NB4 (cell line): ENCODE results near the gene PPP2R1B.

Experiments
- DNase-seq: peaks from one replicate; pipeline ENCODE4 v3.0.0; 2010; ENCODE audit warnings: low read depth
- H3K4me3 ChIP-seq: one replicate; pipeline ENCODE4 v1.5.1; 2011; ENCODE audit warnings: mild to moderate bottlenecking, low read depth, low read length, moderate library complexity
- MYC ChIP-seq: IDR thresholded peaks from 2 replicates; pipeline ENCODE4 v1.6.1; 2011; ENCODE audit warnings: low read depth, low read length
- POLR2A ChIP-seq: IDR thresholded peaks from 2 replicates; pipeline ENCODE4 v1.6.1; 2011; ENCODE audit warnings: mild to moderate bottlenecking; ENCODE audit not compliant: insufficient read length; ENCODE audit errors: extremely low read depth
- TF ChIP-seq, protein P1 (sequence below): IDR thresholded peaks from one replicate; pipeline ENCODE4 v1.5.1; 2012; ENCODE audit warnings: low read depth, low read length
- TF ChIP-seq, protein P2 (sequence below): IDR thresholded peaks from 2 replicates; pipeline ENCODE4 v1.6.1; 2011; ENCODE audit warnings: low read depth, low read length

PPP2R1B gene

DNA sequence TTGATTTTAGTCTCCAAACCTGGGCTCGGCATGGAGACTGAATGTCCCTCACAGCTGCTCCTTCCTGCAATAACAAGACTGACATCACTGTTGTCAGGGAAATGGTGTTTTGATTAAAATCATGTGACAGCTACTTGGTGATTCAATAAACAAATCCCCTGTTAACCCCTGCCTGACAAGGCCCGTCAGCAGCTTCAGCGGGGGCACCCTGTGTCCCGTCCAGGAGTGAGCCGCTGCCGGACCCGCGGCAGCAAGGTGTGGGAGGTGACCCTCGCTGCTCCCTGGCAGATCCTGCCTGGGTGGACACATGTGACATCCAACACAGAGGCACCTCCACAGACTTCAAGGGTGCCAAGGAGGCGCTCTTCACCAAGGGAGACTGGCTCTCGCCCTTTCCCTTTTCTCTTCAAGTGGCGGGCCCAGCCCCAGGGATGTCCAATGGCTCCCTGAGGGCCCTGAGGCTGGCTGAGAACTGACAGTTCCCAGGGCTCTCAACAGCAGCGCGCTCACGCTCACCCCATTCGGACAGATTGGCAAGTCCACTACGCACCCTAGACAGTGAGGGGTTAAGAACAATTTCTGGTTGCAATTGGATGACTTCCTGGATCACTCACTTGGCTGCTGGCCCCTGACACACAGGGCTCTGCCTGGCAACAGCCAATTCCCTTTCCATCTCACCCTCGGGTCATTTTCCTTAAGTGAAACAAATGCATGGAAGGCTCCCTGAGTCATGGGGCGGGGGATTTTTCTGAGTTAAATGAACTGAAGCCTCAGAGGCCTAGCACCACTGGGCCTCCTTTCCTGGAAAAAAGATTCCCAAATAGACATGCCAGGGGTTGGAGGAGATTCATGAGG is 30.7 kb downstream of the PPP2R1B start:
- TF ChIP-seq, protein P1, sequence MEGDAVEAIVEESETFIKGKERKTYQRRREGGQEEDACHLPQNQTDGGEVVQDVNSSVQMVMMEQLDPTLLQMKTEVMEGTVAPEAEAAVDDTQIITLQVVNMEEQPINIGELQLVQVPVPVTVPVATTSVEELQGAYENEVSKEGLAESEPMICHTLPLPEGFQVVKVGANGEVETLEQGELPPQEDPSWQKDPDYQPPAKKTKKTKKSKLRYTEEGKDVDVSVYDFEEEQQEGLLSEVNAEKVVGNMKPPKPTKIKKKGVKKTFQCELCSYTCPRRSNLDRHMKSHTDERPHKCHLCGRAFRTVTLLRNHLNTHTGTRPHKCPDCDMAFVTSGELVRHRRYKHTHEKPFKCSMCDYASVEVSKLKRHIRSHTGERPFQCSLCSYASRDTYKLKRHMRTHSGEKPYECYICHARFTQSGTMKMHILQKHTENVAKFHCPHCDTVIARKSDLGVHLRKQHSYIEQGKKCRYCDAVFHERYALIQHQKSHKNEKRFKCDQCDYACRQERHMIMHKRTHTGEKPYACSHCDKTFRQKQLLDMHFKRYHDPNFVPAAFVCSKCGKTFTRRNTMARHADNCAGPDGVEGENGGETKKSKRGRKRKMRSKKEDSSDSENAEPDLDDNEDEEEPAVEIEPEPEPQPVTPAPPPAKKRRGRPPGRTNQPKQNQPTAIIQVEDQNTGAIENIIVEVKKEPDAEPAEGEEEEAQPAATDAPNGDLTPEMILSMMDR, result no peak
- TF ChIP-seq POLR2A (no peak), MYC (no peak)
- TF ChIP-seq, protein P2, sequence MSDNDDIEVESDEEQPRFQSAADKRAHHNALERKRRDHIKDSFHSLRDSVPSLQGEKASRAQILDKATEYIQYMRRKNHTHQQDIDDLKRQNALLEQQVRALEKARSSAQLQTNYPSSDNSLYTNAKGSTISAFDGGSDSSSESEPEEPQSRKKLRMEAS, result no peak
- no peak overlapping the region for H3K4me3 ChIP-seq
- no peak for DNase-seq

DNA sequence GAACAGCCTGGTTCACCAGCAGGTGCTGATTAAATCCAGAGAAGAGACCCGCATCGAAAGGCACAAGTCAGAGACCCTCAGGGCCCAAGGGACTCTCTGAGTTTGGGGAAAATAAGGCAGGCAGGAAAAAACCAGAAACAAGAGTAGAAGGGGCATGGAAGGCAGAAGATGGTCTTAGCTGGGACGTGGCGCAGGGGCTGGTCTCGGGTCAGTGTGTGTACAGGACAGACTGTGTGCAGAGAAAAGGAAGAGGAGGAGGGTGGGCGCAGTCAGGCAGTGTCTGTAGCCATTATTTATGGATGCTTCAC is 31.3 kb downstream of the PPP2R1B start:
- TF ChIP-seq, protein P2, result no peak
- TF ChIP-seq MYC (no peak), POLR2A (no peak)
- TF ChIP-seq, protein P1, result no peak
- no peak for DNase-seq
- H3K4me3 ChIP-seq, result no peak overlapping the region

DNA sequence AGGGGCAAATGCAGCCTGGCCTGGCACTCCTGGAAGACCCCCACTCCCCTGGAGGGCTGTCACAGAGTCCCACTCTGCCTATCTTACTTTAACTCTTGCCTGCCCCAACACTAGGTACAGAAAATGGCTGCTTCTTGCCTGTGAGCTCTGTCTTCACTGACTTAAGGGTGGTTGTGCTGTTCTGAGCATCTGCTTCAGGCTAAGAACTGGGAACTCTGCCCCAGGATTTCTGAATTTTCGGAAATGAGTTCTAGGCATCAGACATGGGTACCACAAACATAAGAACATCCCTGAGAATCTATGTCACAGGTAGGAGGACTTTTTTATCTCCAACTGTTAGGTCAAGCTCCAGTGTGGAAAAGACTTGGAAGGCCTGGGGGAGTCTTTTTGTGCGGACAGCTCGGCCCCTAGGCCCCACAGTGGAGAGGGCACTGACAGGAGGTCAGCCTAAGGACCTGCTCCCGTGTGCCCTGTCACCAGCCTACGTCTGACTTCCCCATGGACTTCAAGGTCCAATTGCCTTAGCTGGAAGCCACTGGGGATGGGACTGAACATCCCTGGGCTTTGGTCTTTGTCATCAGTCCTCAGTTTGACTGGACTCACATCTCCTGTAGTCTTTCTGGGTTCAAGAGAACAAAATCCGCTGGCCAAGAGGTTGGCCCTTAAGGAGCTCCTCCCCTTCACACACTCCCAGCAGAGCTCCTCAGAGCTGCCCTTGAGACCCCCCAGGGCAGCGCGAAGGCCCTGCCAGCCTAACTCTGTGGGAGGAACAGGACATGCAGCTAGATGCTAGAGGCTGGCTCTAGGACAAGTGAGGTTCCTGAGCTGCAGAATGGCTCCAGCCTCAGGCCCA is 31.9 kb downstream of the PPP2R1B start:
- DNase-seq, result no peak
- TF ChIP-seq POLR2A (no peak), MYC (no peak)
- TF ChIP-seq, protein P2, result no peak
- no peak overlapping the region for H3K4me3 ChIP-seq

DNA sequence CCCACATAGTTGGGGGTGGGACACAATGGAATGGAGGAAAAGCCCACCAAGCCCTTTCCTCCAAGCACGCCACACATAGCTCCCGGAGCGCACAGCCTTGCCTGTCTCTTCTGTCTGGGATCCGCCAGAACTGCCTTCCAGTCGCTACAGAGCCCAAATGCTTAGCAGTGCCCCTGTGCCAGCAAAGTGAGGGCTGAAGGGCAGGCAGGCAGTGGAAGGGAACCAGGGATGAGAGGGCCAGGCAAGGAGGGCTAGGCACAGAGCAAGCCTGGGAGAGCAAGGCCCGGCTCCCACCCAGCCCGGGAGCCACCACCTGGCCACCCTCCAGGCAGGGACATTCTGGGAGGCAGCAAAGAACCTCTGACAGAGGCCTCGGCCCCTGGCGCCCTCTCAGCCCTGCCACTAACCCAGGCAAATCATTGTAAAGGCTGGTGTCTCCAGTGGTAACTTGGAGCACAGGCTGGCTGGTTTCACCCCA is 32.5 kb downstream of the PPP2R1B start:
- no peak overlapping the region for H3K4me3 ChIP-seq
- DNase-seq, result no peak

DNA sequence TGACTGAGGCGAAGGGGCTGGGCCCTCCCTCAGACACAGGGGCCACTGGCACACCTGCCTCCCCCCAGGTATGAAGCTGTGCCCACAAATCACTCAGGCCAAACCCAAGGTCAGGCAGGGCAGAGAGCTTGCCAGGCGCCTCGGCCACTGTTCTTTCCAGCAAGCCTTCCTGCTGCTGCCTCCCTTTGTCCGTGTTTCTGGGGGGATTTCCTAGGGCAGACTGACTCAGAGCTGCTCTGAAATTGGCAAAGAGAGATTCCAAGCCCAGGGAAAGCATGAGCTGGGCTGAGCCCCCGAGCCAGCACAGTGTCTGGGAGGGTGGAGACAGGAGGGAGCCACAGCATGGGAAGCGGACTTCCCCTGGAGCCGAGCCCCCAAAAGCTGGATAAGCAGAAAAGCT is 33.2 kb downstream of the PPP2R1B start:
- no peak overlapping the region for H3K4me3 ChIP-seq
- DNase-seq, result no peak
- TF ChIP-seq, protein P2, result no peak
- TF ChIP-seq POLR2A (no peak), MYC (no peak)
- TF ChIP-seq, protein P1, result no peak

More for the DNA sequence above, 32.5 kb downstream of the PPP2R1B start:
- no peak for TF ChIP-seq MYC
- no peak for TF ChIP-seq POLR2A
- TF ChIP-seq, protein P2, result no peak
- TF ChIP-seq, protein P1, result no peak
